Stimulated activated CD8-positive, alpha-beta memory T cell treated with anti-CD3 and anti-CD28 coated beads, Interleukin-2, amount 100 ng/mL, for 1 hour (primary cell): ENCODE measurements around the gene CALN1.

ENCODE experiments used
- DNase-seq, 2 donors: peaks; one replicate each; pipeline ENCODE4 v3.0.0-alpha.2; 2020; ENCODE audit warnings: low read depth in 2 of 2

Gene CALN1

DNA sequence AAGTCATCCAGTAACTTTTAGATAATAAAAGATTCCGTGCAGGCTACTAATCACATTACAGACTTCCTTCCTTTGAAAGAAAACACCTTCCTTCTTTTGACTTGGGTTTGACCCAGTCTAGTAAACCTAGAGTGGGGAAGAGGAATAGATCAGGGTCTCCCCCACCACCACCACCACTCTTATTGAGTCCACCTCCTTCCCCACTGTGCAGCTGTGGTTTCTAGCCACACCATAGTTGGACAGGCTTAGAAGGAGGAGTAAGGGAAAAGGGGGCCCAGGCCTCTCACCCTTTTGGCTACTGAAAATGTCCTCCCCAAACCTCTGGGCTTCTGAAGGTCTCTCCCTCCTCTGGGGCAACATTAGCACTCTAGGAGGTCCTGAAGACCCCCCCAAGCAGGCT, 372.7 kb downstream of the CALN1 start:
- DNase-seq = no peak

DNA sequence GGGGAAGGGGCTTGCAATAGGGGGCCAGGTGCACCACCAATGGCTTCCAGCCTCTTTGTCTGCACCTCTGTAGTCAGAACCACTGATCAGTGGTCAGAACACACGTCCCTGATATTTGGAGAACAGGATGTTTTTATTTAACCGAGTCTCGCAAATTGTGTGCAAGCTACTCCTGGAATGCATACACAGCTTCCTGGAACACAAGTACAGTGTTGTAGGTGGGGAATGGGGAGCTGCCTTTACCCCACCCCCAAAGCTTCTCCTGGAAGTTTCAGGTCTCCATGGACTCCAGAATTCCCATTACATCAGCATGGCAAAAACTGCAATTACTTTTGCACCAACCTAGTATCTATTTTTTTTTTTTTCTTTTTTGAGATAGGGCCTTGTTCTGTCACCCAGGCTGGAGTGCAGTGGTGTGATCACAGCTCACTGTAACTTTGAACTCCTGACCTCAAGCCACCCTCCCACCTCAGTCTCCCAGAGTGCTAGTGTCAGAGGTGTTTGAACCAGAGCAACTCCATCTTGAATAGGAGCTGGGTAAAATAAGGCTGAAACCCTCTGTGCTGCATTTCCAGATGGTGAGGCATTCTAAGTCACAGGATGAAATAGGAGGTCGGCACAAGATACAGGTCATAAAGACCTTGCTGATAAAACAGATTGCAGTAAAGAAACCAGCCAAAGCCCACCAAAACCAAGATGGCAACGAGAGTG, 374.0 kb downstream of the CALN1 start:
- DNase-seq = no peak

DNA sequence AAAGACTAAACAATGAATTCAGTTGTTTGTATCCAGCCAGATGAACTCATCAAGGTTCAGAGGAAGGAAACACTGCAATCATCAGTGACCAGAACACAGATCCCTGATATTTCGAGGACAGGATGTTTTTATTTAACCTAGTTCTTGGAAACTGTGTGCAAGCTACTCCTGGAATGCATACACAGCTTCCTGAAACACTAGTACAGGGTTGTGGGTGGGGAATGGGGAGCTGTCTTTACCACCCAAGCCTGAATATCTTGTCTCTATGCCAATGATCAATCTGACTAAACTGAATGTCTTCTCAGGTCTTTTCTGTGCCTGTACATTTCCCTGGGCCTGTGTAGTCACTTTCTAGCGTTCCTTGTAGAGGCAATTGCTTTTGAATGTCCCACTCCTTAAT, 374.6 kb downstream of the CALN1 start:
- no peak for DNase-seq

DNA sequence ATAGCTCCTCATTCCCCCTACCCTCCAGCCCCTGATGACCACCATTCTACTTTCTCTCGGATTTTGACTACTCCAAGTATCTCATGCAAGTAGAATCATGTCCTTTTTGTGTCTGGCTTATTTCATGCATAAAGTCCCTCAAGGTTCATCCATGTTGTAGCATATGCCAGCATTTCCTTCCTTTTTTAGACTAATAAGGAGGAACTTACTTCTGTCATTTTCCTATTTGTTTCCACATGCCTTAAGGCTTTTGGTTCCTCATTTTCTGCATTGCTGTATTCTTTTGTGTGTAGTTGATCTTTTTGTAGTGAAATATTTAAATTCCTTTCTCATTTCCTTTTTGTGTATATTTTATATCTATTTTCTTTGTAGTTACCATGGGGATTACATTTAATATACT, 376.9 kb downstream of the CALN1 start:
- no peak for DNase-seq

DNA sequence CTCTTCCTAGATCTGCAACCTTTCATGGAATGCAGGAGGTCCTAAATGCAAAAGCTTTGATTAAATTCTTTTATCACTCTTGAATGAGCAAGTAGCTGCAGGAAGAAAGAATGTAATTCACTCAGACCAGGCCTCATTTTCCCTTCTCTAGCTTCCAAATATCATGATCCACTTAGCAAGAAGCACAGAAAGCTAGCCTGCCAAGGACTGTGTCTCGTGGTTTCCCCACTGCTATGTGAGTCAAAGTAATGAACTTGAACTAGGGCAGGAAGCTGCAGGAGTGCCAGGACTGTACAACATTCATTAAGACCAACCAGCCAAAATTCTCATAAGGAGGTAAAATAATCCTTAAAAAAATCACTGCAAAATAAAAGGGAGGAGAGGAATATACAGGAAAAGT, 379.2 kb downstream of the CALN1 start:
- no peak for DNase-seq

DNA sequence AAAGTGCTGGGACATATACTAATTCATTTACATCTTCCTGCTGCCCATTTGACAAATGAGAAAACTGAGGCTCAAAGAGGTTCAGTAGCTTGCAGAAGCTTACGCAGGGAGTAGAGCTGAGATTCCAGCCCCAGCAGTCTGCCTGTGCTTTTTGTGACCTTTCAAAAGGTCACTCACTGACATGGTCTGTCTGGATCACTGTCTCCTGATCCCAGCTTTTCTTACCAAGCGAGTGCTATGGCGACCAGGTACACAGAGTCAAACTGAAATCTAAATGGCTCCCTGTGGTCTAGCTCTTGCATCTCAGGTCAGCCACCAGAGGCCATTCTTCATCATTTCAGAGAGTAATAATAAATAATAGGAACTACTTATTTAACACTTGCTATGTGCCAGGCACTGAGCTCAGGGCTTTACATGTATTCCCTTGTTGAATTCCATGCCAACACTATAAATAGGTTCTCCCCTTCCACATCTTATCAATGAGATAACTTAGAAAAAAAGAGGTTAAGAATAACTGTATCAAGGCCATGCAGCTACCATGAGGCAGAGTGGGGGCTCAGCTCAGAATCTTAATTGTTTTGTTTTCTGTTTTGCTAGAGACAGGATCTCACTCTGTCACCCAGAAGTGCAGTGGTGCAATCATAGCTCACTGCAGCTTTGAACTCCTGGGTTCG, 381.0 kb downstream of the CALN1 start:
- DNase-seq = no peak

DNA sequence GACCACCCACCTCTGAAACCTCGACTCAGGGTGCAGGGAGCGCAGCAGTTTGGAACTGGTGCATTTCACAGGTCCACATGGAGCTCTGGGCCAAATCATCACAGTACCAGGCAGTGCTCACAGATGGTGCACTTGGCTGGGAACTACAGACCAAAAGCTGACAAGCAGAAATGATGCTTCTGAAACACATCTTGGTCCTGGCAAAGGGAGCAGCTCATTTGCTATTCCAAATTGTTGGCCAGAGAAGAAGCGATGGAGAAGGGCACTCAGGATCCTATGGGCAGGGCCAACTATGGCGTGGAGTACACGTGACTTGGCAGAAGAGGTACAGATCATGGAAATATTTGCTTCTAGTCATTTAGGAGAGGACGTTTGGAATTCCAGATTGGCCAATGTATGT, 383.9 kb downstream of the CALN1 start:
- no peak for DNase-seq

DNA sequence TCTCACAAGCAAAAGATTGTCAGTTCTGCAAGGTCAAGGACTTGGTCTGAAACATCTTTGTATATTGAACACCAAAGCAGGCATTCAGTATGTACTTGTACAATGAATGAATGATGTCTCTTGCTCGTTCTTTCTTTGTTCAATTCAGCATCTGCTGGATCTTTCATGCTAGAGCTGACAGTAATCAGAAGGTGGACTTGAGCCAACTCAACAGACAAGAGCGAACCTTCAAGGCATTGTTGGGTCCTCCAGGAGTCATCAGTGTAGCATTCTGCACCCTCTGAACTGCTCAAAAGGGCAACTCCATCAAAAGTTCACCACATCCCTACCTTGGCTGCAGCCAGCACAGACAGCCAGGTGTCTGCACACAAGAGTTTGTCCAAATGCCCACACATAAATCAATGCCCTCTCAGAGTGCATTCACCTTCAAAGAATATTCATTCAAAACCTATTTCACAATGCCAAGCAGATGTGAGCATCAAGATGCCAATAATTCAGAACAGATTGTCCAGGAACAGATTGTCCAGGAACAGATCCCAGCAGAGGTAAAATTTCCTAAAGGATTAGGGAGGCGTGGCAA, 386.7 kb downstream of the CALN1 start:
- DNase-seq = no peak

DNA sequence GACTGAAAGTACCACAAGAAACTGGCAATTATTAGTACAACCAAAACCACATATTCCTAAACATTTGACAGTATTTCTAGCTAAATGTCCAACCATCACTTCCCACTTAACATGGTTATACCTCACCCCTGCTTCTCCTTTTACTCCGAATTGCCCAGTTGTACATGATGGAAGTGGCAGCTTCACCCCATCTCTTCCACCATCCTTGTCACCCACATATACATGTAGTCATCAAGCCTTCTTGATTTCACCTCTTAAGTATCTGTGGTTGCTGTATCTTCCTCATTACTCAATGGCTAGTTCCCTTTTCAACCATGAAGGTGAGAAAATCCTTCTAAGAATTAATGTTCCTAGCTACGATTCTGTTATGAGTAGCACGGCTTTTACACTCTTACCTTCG, 388.2 kb downstream of the CALN1 start:
- no peak for DNase-seq

DNA sequence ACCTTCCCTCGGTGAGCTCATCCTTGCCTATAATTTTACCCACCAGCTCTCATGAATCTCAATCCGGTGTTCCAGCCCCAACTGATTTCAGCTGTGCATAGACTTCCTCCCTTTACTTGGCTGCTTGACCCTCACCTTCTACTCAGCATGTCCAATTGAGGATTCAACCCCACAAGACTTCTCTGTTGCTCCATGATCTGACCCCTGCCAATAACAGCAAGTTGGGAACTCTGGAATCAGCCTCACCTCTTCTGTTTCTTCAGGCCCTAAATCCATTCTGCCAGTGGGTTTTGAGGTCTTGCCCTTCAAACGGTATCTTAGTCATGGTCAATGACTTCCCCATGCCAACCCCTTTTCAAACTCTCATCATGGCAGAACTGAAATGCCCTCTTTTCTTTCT, 390.4 kb downstream of the CALN1 start:
- DNase-seq = no peak

DNA sequence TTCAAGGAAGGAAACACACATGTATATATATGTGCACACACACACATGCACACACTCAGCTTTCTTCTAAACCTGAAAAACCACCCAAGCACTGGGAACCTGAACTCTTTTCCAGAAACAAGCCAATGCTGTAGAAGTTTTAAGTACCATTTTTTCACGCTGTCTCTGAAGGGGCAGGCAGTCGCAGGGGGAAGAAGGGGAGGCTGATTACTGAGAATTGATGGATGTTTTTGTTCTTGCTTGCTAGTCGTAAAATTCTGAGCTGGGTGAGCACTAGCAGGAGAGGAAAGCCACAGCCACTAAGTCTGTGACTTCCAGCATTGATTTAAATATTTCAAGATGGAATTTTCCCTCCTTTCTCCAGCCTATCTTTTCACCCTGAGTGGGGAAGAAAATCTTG, 391.8 kb downstream of the CALN1 start:
- no peak for DNase-seq

DNA sequence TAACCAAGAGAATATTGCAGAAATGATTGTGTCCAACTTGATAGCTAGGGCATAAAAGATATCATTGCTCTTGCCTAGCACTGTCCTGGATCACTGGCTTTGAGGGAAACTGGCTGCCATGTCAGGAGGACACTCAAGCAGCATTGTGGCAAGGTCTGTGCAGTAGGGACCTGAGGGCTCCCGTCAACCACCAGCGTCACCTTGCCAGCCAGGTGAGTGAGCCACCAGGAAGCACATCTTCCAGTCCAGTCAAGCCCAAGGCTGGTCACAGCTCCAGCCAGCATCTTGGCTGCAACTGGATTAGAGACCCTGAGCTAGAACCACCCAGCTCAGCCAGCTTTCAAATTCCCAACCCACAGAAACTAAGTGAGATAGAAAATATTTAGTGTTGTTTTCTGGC, 392.7 kb downstream of the CALN1 start:
- DNase-seq = no peak

DNA sequence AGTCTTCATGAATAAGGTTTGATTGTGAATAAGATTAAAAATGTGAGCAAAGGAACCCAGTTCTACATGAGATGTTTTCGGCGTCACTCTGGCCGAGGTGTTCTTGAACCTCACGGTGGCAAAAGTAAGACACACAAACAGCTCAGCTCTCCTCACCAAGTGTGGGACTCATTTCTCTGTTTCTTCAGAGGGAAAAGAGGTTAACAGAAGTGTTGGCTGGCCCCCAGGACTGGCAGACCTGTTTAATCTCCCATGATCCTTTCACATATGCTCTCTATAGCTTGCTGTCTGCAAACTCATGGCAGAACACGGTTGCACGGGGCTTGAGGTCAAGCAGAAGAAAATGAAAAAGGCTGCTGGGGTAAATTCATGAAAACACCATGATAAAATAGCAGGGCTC, 394.4 kb downstream of the CALN1 start:
- no peak for DNase-seq

DNA sequence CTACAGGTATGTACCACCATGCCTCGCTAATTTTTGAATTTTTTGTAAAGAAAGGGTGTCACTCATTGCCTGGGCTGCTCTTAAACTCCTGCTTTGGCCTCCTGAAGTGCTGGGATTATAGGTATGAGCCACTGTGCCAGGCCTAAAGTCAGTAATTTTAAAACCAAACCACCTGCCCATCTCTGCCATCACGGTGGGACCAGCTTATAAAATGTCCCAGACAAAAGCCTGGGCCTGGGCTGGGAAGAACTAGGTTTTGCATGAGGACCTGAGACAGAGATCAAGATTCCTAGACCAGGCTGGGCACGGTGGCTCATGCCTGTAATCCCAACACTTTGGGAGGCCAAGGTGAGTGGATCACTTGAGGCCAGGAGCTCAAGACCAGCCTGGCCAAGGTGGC, 395.6 kb downstream of the CALN1 start:
- DNase-seq = no peak

DNA sequence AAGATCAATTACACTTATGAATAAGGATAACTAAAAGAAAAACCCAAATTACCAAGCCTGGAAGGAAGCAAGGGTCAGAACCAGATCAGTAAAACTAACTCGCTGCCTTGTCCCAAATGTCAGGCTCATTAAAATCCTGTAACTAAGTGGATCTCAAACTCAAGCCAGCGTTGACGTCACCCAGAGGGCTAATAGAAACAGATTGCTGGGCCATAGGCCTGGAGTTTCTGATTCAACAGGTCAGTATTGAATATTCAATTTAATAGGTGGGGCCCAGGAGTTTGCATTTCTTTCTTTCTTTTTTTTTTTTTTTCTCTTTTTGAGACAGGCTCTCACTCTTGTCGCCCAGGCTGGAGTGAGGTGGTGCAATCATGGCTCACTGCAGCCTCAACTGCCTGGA, 397.0 kb downstream of the CALN1 start:
- DNase-seq = no peak

DNA sequence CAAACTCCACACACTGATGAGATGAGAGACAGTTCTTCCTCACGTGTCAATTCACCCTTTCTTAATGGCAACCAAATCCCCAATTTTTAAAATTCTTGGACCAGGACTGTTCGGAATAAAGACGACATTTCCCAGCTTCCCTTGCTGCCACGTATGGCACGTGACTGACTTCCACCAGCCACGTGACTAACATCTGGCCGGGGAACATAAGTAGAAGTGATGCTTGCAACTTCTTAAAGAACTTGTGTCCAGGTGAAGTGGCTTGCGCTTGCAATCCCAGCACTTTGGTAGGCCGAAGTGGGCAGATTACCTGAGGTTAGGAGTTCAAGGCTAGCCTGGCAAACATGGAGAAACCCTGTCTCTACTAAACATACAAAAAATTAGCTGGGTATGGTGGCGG, 405.1 kb downstream of the CALN1 start:
- DNase-seq = no peak

DNA sequence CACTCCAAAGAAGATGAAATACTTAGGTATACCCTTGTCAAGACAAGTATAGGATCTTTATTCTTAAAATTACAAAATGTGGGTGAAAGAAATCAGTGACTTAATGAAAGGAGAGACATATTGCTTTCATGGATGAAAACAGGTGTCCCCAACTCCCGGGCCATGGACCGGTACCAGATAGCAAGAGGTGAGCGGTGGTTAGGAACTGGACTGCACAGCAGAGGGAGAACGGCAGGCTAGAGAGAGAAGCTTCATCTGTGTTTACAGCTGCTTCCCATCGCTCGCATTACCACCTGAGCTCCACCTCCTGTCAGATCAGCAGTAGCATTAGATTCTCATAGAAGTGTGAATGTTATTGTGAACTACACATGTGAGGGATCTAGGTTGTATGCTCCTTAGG, 408.9 kb downstream of the CALN1 start:
- DNase-seq = no peak

DNA sequence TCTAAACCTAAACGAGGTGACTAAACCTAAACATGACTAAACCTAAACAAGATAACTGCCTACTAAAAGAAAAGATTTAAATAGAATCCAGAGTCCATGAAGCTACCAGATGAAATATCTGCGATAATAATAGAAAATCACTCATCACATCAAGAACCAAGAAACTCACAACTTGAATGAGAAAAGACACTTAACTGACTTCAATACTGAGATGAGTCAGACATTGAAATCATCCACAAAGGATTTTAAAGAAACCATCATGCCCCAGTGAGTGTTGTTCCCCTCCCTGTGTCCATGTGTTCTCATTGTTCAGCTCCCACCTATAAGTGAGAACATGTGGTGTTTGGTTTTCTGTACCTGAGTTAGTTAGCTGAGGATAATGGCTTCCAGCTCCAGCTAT, 416.0 kb downstream of the CALN1 start:
- no peak for DNase-seq

DNA sequence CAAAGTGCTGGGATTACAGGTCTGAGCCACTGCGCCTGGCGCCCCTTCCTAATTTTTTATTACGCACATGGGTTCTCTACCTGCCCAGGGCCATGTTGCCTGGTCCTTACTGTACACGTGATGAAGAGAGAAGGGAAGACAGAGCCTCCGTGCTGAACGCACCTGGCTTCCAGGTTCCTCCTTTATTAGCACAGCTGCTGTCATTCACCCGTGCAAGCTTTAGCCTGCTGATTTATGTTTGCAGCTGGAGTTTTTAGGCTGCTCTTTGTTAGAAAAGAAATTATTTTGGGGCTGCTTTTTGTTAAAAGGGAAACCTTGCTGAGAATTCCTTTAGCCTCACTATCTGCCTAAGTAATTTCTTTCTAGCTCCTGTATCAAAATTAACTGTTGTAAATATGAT, 417.0 kb downstream of the CALN1 start:
- DNase-seq = no peak

DNA sequence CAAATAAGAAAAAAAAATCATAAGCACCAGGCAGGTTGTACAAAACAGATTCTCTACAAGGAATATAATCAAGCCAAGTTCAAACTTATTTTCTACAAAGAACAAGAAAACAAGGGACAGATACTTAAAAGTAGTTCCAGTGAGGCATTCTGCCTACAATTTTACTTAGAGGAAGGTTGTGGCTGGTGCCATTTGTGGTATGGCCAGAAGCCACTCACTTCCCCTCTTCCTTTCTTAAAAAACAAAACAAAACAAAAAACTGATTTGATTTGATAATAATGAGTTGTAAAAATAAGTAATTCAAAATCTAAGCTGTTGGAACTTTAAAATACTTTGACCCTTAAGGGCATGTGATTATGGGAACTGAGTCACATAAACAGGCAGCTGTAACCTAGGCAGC, 420.6 kb downstream of the CALN1 start:
- DNase-seq = no peak

DNA sequence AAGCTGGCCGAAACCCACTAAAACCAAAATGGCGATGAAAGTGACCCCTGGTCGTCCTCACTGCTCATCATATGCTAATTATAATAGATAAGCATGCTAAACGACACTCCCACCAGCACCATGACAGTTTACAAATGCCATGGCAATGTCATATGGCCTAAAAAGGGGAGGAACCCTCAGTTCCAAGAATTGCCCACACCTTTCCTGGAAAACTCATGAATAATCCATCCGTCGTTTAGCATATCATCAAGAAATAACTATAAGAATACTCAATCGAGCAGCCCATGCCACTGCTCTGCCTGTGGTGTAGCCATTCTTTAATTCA, 422.0 kb downstream of the CALN1 start:
- no peak for DNase-seq

DNA sequence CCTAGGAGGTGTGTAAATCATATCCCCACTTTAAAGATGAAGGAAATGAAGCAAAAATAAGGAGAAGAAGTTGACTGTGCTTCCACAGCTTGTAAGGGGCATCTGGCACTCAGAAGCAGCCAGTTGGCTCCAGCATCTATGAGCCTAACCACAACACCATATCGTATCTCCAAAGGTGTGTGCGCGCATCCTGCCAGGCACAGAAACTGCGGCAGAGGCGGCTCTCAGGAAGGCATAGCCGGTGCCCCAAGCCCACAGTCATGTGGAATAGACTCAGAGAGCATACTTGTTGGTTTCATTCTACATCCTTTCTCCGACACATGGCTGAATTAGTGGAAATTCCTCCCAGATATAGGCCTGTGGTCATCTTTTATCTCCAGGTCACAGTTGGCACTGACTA, 423.9 kb downstream of the CALN1 start:
- no peak for DNase-seq

DNA sequence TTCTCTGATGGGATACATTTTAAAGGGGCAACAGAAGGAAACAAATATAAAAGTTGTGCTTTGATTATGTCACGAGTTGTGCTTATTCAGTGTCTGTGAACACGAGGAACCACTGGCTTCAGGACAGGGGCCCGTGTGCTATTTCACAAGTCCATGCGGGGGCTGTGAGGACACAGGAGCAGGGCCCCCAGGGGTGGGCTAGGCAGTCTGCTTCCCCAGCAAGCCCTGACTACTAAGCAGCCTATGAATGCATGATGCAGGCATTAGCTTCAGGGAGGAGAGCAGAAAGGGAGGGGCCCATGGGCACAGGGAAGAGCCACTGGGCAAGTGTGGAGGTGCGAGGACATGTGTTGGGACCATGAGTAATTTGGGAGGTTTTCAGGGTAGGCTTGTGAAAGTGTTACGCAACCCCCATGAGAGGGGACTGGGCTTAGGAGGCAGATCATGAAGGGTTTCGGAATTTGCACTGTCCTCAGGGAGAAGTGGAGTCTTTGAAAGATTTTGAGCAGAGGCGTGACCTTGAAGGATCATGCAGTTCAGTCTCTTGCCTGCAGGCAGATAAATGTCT, 424.9 kb downstream of the CALN1 start:
- DNase-seq = no peak
